Transverse colon (tissue), 4 donors: ENCODE results near the gene CCNG2.

Source experiments
- POLR2A ChIP-seq: fragments of 450-650 bp; IDR thresholded peaks from one replicate; pipeline ENCODE4 v1.6.1; 2016; ENCODE audit warnings: antibody characterized with exemption, mild to moderate bottlenecking, moderate library complexity
- POLR2AphosphoS5 ChIP-seq, 3 donors: sonication (generic); formaldehyde crosslinking; IDR thresholded peaks; one replicate each; pipeline ENCODE4 v1.6.1; 2016; ENCODE audit warnings: antibody characterized with exemption in 3 of 3
- TF ChIP-seq, protein P1 (sequence below), 5 experiments: fragments of 200-600 bp in 3 of 5; fragments of 450-650 bp in 2 of 5; sonication (generic) in 3 of 5; IDR thresholded peaks; 1 replicate in 2 of 5; 2 replicates in 3 of 5; pipeline ENCODE4 v1.5.1; 2016 to 2017; ENCODE audit warnings: antibody characterized with exemption in 5 of 5, inconsistent platforms in 3 of 5, mild to moderate bottlenecking in 2 of 5, moderate library complexity in 1 of 5

DNA sequence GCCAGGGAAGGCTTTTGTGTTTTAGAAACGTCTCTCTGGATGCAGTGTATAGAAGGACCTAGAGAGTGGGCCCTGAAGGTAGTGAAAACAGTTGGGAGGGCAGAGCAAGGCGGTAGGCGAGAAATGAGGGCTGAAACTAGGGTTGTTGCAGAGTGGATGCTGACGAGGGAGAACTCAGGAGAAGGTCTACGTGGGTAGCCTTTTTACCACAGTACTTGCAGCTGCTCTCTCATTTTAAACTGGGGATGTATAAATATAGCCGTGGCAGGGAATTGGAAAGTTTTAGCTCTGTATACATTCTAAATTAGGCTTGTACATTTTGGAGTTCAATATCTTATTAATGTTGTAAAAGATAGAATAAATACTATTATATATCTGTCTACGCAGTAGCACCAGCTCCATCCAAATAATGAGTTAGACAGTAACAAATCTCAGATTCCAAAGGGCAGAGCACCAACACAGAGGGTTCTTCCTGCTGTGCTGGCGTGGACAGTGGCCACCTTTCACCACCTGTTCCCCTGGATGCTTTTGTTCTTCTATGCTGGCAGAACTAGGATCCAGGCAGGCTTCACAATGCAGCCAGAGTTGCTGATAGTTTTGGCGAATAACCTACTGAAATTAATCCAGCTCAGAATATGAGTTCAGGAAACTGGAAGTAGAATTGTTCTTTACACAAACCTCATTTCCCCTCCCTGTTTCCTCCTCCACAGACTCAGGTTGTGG is 31.7 kb downstream of the CCNG2 start:
- TF ChIP-seq, protein P1, sequence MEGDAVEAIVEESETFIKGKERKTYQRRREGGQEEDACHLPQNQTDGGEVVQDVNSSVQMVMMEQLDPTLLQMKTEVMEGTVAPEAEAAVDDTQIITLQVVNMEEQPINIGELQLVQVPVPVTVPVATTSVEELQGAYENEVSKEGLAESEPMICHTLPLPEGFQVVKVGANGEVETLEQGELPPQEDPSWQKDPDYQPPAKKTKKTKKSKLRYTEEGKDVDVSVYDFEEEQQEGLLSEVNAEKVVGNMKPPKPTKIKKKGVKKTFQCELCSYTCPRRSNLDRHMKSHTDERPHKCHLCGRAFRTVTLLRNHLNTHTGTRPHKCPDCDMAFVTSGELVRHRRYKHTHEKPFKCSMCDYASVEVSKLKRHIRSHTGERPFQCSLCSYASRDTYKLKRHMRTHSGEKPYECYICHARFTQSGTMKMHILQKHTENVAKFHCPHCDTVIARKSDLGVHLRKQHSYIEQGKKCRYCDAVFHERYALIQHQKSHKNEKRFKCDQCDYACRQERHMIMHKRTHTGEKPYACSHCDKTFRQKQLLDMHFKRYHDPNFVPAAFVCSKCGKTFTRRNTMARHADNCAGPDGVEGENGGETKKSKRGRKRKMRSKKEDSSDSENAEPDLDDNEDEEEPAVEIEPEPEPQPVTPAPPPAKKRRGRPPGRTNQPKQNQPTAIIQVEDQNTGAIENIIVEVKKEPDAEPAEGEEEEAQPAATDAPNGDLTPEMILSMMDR (IDR thresholded peaks at IDR 0.05) = no peak
- no peak for TF ChIP-seq POLR2A
- no peak for TF ChIP-seq POLR2AphosphoS5 (IDR thresholded peaks at IDR 0.05)
